ENCODE results near the gene PI16. TPM values are rescaled to one million over a fixed set of nuclear protein-coding genes. Genes with fewer than 3 reads are reported as not detected.
A peak's percentile ranks its signal among the peaks of the same experiment; 100 is the strongest.
"Not testable (repeated sequence)": the region's sequence is repeated elsewhere in the genome, so short reads cannot be mapped to it uniquely, and the experiment has no call there.

PI16 gene
- total RNA-seq, 4 donors from 2014 or later: 1.0 to 8.4 (median 2.2) TPM

DNA sequence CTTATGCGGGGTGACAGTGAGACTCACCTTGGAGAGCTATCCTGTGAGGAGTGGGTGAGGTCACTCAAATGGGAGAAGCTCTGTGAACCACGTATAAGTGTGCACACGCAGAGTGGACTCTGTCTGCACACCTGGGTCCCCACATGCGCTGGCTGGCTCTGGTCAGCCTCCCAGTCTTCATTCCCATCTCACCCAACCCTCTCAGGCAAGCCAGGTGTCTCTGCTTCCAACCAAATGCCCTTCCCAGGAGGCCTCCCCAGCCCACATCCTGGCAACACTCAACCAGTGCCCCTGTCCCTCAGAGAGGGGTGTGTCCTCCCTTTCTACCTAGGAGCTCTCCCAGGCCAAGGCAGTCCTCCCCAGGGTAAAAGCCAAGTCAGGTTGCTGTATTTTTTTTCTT is 8.0 kb upstream of the PI16 start:
- Histone ChIP-seq H3K27ac (no peak overlapping the region), H3K36me3 (no peaks in the 10 kb centered on the region), H3K4me1 (no peaks in the 10 kb centered on the region), H3K9me3 (no peaks in the 10 kb centered on the region), H3K27me3 (peaks cover 0 to 4% (median 0%) of the 10 kb centered on the region in 4 donors), H3K4me3 (no peak overlapping the region)
- DNase-seq: no peak
- no peak for TF ChIP-seq POLR2A (IDR thresholded peaks at IDR 0.05)
- no peak for TF ChIP-seq CTCF (IDR thresholded peaks at IDR 0.05)
- WGBS, 2 donors: 71 to 91% methylated on average over 2 to 4 of the region's 4 CpGs
- intact Hi-C loops (cut with DNase I): no loop called here

DNA sequence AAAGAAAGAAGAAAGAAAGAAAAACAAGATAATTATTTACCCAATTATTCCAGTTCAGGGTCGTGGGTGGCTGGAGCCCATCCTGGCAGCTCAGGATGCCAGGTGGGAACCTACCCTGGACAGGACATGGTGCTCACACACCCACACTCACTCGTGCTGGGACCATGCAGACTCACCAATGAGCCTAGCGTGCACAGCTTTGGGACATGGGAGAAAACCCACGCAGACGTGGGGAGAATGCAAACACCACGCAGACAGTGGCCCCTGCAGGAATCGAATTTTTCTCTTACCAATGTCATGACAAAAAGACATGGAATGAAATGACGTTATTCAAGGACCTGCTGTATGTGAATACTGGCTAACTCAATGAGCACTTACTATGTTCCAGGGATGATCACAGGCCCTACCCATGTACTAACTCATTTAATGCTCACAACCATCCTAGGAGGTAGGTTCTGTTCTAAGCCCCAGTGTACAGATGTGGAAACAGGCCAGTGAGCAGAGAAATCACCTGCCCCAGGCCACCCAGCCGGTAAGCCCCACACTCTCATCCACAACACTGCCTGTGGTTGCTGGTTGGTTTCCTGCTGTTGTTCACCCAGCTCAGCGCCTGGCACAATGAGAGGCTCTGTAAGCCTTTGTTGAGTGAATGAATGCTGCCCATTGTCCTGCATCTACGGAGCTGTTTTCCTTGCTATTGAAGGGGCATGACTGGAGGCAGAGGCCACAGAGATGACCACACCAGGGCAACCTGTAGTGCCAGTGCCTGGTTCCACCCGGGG is 6.8 kb upstream of the PI16 start:
- H3K4me1 ChIP-seq: no peaks in the 10 kb centered on the region
- intact Hi-C loops (cut with DNase I): no loop called here
- no peaks in the 10 kb centered on the region for H3K9me3 ChIP-seq
- peaks cover 0 to 4% (median 0%) of the 10 kb centered on the region in 4 donors for H3K27me3 ChIP-seq
- DNase-seq: no peak
- 74 to 75% methylated on average over 8 to 11 of the region's 12 CpGs for WGBS, 2 donors
- TF ChIP-seq POLR2A (IDR thresholded peaks at IDR 0.05) (no peak), CTCF (IDR thresholded peaks at IDR 0.05) (no peak)
- H3K4me3 ChIP-seq: no peak overlapping the region
- H3K36me3 ChIP-seq: no peaks in the 10 kb centered on the region
- no peak overlapping the region for H3K27ac ChIP-seq

- intact Hi-C loops (cut with DNase I); DNase-seq: not testable (repeated sequence)
Measured at GRCh38 chr6:36949076-36949475, 5.5 kb upstream of the PI16 start.

DNA sequence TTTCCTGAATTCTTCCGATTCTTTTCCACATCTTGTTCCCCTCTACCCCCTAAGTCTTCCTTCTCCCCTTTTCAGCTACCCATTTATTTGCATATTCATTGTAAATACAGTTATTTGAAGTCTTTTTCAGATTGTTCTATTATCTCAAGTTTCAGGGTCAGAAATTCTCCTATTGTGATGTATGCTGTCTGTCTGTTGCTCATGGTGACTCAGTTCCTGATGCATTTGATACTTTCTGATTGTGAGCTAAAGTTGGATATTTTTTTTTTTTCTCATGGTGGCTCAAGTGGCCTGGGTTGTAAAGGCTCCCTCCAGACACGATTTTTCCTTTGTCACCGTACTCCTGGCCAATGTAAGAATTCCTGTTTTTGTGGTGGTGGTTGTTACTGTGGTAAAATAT is 4.9 kb upstream of the PI16 start:
- Histone ChIP-seq H3K4me1 (peaks cover 0 to 6% (median 0%) of the 10 kb centered on the region in 3 donors), H3K36me3 (no peaks in the 10 kb centered on the region), H3K9me3 (no peaks in the 10 kb centered on the region), H3K4me3 (no peak overlapping the region), H3K27me3 (no peaks in the 10 kb centered on the region), H3K27ac (no peak overlapping the region)
- TF ChIP-seq POLR2A (IDR thresholded peaks at IDR 0.05): no peak
- WGBS, 2 donors: 76 to 84% methylated on average over 3 of the region's 3 CpGs
- no peak for DNase-seq
- intact Hi-C loops (cut with DNase I): no loop called here

More at GRCh38 chr6:36949076-36949475, 5.5 kb upstream of the PI16 start:
- H3K9me3 ChIP-seq, H3K27me3 ChIP-seq, H3K4me3 ChIP-seq, H3K36me3 ChIP-seq, H3K4me1 ChIP-seq, H3K27ac ChIP-seq: not testable (repeated sequence)
- WGBS, 2 donors: 60 to 76% methylated on average over 8 to 9 of the region's 9 CpGs

- Histone ChIP-seq H3K36me3 (no peaks in the 10 kb centered on the region), H3K4me3 (no peak overlapping the region), H3K9me3 (no peaks in the 10 kb centered on the region), H3K27me3 (no peaks in the 10 kb centered on the region), H3K4me1 (peaks cover 0 to 14% (median 7%) of the 10 kb centered on the region in 3 donors), H3K27ac (no peak overlapping the region)
- no peak for TF ChIP-seq POLR2A (IDR thresholded peaks at IDR 0.05)
- no peak for TF ChIP-seq CTCF (IDR thresholded peaks at IDR 0.05)
- 75 to 88% methylated on average over 1 of the region's 1 CpG for WGBS, 2 donors
- no peak for DNase-seq
- intact Hi-C loops (cut with DNase I): no loop called here
Measured at GRCh38 chr6:36953931-36954261, 642 bp upstream of the PI16 start.

- Histone ChIP-seq H3K9me3 (no peaks in the 10 kb centered on the region), H3K27ac (peak overlapping the region in 1 of 4 donors; percentile 4), H3K27me3 (no peaks in the 10 kb centered on the region), H3K36me3 (no peaks in the 10 kb centered on the region), H3K4me3 (peak overlapping the region in 1 of 4 donors; percentile 13), H3K4me1 (peaks cover 0 to 17% (median 7%) of the 10 kb centered on the region in 3 donors)
- no peak for DNase-seq
- 38 to 59% methylated on average over 5 to 6 of the region's 6 CpGs for WGBS, 2 donors
- no peak for TF ChIP-seq CTCF (IDR thresholded peaks at IDR 0.05)
- TF ChIP-seq POLR2A (IDR thresholded peaks at IDR 0.05): no peak
- intact Hi-C loops (cut with DNase I): no loop called here
Measured at GRCh38 chr6:36955136-36955535, 598 bp downstream of the PI16 start.

Measured in esophagus squamous epithelium (tissue), 5 donors.